Measurements from ENCODE around the gene STPG4.

- TF ChIP-seq EP300 (IDR thresholded peaks at IDR 0.05) (no peak), CTCF (IDR thresholded peaks at IDR 0.05) (no peak)
Observed at GRCh38 chr2:47039489-47039870, 115.6 kb downstream of the STPG4 start.

All from esophagus muscularis mucosa (tissue), 3 donors.